Stomach smooth muscle (tissue), 2 donors: ENCODE data around the gene AFP.

Experiments used
- H3K27ac ChIP-seq: one replicate; pipeline ENCODE4 v1.7.0; 2013; ENCODE audit warnings: mild to moderate bottlenecking, low read length, inconsistent platforms
- H3K27me3 ChIP-seq, 2 donors: one replicate each; pipeline ENCODE4 v1.7.0; 2013; ENCODE audit warnings: low read length in 2 of 2; ENCODE audit not compliant: insufficient read depth in 2 of 2, control insufficient read depth in 1 of 2
- H3K36me3 ChIP-seq, 2 donors: one replicate each; pipeline ENCODE4 v1.7.0; 2013; ENCODE audit warnings: low read length in 2 of 2; ENCODE audit not compliant: control insufficient read depth in 2 of 2, insufficient read depth in 2 of 2
- H3K4me1 ChIP-seq: one replicate; pipeline ENCODE4 v1.7.0; 2013; ENCODE audit warnings: low read length; ENCODE audit not compliant: control insufficient read depth, insufficient read depth
- H3K4me3 ChIP-seq, 2 donors: one replicate each; pipeline ENCODE4 v1.7.0; 2013; ENCODE audit warnings: low read length in 2 of 2
- H3K9ac ChIP-seq, 2 donors: one replicate each; pipeline ENCODE4 v1.7.0; 2013; ENCODE audit warnings: low read length in 2 of 2, mild to moderate bottlenecking in 1 of 2
- H3K9me3 ChIP-seq, 2 donors: one replicate each; pipeline ENCODE4 v1.7.0; 2013; ENCODE audit warnings: low read length in 2 of 2; ENCODE audit not compliant: control insufficient read depth in 2 of 2
- donor health status: healthy.
- donor health status: Pancreatic carcinoma.

AFP gene

DNA sequence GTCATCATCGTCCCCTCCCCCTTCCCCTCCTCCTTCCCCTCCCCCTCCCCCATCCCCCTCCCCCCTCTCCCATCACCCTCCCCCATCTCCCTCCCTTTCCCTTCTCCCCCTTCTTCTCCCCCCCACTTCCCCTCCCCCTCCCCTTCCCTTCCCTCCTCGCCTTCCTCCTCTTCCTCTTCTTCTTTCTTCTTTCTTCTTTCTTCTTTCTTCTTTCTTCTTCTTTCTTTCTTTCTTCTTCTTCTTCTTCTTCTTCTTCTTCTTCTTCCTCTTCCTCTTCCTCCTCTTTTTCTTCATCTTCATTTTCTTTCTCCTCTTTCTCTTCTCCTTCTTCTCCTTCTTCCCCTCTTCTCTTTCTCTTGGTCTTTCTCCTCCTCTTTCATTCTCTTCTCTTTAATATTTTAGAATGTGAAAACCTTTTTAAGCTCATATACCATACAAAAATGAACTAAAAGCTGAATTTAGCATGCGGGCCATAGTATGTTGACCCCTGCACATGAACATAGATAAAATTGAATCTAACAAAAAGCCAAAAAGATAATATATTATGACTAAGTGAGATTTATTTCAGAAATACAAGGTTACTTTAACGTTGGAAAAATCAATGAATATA, 25.0 kb downstream of the AFP start:
- Histone ChIP-seq H3K4me1 (no peaks in the 10 kb centered on the region), H3K27me3 (no peaks in the 10 kb centered on the region), H3K4me3 (no peak overlapping the region), H3K27ac (no peak overlapping the region), H3K9ac (no peak overlapping the region), H3K36me3 (no peaks in the 10 kb centered on the region), H3K9me3 (no peaks in the 10 kb centered on the region)

GRCh38 chr4:73468170-73468569, 32.1 kb downstream of the AFP start:
- H3K27ac ChIP-seq, result no peak overlapping the region
- H3K4me1 ChIP-seq, result no peaks in the 10 kb centered on the region
- no peak overlapping the region for H3K9ac ChIP-seq
- H3K9me3 ChIP-seq, result no peaks in the 10 kb centered on the region
- no peak overlapping the region for H3K4me3 ChIP-seq
- no peaks in the 10 kb centered on the region for H3K27me3 ChIP-seq
- H3K36me3 ChIP-seq, result no peaks in the 10 kb centered on the region

GRCh38 chr4:73470728-73471127, 34.7 kb downstream of the AFP start:
- no peaks in the 10 kb centered on the region for H3K4me1 ChIP-seq
- H3K36me3 ChIP-seq, result no peaks in the 10 kb centered on the region
- H3K27ac ChIP-seq, result no peak overlapping the region

GRCh38 chr4:73477176-73477575, 41.2 kb downstream of the AFP start:
- Histone ChIP-seq H3K4me1 (no peaks in the 10 kb centered on the region), H3K9ac (no peak overlapping the region), H3K4me3 (no peak overlapping the region), H3K9me3 (no peaks in the 10 kb centered on the region), H3K27me3 (no peaks in the 10 kb centered on the region), H3K27ac (no peak overlapping the region), H3K36me3 (no peaks in the 10 kb centered on the region)

More at GRCh38 chr4:73470728-73471127, 34.7 kb downstream of the AFP start:
- Histone ChIP-seq H3K4me3 (no peak overlapping the region), H3K9me3 (no peaks in the 10 kb centered on the region), H3K27me3 (no peaks in the 10 kb centered on the region), H3K9ac (no peak overlapping the region)

DNA sequence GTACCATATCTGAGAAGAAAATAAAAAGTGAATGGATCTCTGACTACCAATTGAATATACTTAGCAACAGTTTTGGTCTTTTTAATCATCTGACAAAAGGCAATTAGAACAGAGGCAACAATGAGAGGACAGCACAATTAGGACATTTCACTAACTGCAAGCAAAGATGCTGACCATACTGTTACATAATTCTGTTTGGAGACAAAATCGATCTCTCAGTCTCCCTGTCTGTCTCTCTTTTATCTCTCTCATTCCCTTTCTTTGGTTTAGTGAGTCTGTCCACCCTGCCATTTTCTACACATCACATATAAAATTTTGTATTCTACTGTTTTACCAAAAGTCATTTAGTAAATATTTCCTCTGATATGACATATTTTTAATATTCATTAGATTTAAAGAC, 43.3 kb downstream of the AFP start:
- Histone ChIP-seq H3K27ac (no peak overlapping the region), H3K9ac (no peak overlapping the region), H3K4me1 (no peaks in the 10 kb centered on the region), H3K9me3 (no peaks in the 10 kb centered on the region), H3K4me3 (no peak overlapping the region), H3K36me3 (no peaks in the 10 kb centered on the region), H3K27me3 (no peaks in the 10 kb centered on the region)

- no peak within 1 kb of the TSS for H3K9ac ChIP-seq
- H3K27me3 ChIP-seq, result no peaks in the 10 kb centered on the region
- no peak within 1 kb of the TSS for H3K4me3 ChIP-seq
- H3K4me1 ChIP-seq, result no peaks in the 10 kb centered on the region
- no peaks in the 10 kb centered on the region for H3K9me3 ChIP-seq
- H3K27ac ChIP-seq, result no peak within 1 kb of the TSS
- H3K36me3 ChIP-seq, result no peaks in the 10 kb centered on the region
Measured at GRCh38 chr4:73481358-73481757, 45.3 kb downstream of the AFP start, which contains the start of gene AFM. Gene AFM, plus strand, starts transcription at chr4:73481745. Its CDS starts 31 bp downstream, at chr4:73481776.

GRCh38 chr4:73485085-73485484, 49.1 kb downstream of the AFP start:
- H3K27ac ChIP-seq, result no peak overlapping the region
- no peaks in the 10 kb centered on the region for H3K27me3 ChIP-seq
- H3K4me1 ChIP-seq, result no peaks in the 10 kb centered on the region
- no peaks in the 10 kb centered on the region for H3K36me3 ChIP-seq
- no peaks in the 10 kb centered on the region for H3K9me3 ChIP-seq
- H3K9ac ChIP-seq, result no peak overlapping the region
- no peak overlapping the region for H3K4me3 ChIP-seq

- Histone ChIP-seq H3K36me3 (no peaks in the 10 kb centered on the region), H3K4me1 (no peaks in the 10 kb centered on the region), H3K27ac (no peak overlapping the region), H3K4me3 (no peak overlapping the region), H3K9me3 (no peaks in the 10 kb centered on the region), H3K9ac (no peak overlapping the region), H3K27me3 (no peaks in the 10 kb centered on the region)
Measured at GRCh38 chr4:73485596-73485995, 49.6 kb downstream of the AFP start.

DNA sequence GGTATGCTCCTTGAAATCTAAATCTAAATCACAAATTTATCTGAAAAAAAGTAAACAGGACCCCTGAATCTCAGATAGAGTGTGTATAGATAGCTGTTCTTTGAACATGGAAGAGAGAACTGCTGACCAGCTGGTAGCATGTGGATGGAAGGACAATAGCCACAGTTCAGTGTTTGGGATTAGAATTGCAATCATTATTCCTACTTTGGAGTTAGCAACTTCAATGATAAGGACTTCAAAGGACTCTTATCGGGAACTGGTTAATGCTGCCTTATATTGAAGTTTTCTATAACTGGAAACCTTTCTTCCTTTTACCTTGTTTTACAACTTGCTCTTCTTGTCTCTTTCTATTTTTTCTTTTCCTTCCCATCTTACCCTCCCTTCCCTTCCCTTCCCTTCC, 50.5 kb downstream of the AFP start:
- Histone ChIP-seq H3K4me3 (no peak overlapping the region), H3K27ac (no peak overlapping the region), H3K4me1 (no peaks in the 10 kb centered on the region), H3K27me3 (no peaks in the 10 kb centered on the region), H3K9me3 (no peaks in the 10 kb centered on the region), H3K36me3 (no peaks in the 10 kb centered on the region), H3K9ac (no peak overlapping the region)

DNA sequence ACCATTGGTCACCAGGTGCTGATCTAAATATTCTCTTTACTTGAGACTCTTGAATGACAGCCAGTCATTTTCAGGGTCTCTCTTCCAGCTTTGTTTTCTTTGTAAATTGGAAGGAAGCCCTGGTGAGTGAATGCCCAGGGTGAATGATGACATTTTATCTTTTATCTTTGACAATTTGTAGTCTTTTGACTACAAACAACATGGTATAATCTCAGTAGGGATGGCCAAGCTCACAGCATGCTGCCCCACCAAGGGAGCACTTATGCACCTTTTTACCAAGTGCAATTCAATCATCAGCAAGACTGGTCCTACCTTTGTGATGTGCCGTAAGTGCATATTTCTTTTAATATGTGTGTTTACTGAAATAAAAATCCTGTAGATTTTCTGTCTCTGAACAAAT, 51.2 kb downstream of the AFP start:
- no peaks in the 10 kb centered on the region for H3K9me3 ChIP-seq
- no peaks in the 10 kb centered on the region for H3K36me3 ChIP-seq
- H3K4me1 ChIP-seq, result no peaks in the 10 kb centered on the region
- H3K27me3 ChIP-seq, result no peaks in the 10 kb centered on the region
- no peak overlapping the region for H3K9ac ChIP-seq
- H3K27ac ChIP-seq, result no peak overlapping the region
- H3K4me3 ChIP-seq, result no peak overlapping the region

DNA sequence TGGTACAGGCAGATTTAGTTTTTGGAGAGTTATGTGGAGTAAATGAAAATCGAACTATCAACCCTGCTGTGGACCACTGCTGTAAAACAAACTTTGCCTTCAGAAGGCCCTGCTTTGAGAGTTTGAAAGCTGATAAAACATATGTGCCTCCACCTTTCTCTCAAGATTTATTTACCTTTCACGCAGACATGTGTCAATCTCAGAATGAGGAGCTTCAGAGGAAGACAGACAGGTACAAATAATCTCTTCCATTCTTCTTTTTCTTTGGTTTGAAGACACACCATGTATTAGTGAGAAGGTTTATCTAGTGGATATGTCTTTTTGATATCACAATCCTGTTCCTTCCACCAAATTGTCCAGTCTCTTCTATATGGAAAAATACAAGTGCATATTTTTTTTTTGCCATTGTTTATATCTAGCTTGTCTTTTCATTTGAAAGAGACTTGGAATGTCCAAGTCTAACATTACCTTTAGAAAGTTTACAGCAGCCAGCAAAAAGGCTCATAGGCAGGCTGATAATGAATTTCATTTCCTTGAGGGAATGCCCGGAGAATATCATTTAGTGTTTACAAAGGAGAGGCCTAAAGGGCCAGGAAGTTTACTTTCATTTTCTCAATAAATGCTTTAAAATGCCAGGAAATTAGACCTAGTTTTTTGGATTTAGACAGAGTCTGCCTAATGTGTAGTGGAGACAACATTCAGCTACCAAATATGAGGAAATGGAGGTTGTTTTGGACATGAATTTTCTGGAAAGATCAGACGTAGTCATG, 64.2 kb downstream of the AFP start:
- H3K9ac ChIP-seq, result no peak overlapping the region
- no peaks in the 10 kb centered on the region for H3K9me3 ChIP-seq
- no peaks in the 10 kb centered on the region for H3K36me3 ChIP-seq
- H3K4me1 ChIP-seq, result no peaks in the 10 kb centered on the region
- no peak overlapping the region for H3K4me3 ChIP-seq
- no peak overlapping the region for H3K27ac ChIP-seq
- H3K27me3 ChIP-seq, result no peaks in the 10 kb centered on the region
